ENCODE measurements around the gene CECR2.

Gene CECR2

DNA sequence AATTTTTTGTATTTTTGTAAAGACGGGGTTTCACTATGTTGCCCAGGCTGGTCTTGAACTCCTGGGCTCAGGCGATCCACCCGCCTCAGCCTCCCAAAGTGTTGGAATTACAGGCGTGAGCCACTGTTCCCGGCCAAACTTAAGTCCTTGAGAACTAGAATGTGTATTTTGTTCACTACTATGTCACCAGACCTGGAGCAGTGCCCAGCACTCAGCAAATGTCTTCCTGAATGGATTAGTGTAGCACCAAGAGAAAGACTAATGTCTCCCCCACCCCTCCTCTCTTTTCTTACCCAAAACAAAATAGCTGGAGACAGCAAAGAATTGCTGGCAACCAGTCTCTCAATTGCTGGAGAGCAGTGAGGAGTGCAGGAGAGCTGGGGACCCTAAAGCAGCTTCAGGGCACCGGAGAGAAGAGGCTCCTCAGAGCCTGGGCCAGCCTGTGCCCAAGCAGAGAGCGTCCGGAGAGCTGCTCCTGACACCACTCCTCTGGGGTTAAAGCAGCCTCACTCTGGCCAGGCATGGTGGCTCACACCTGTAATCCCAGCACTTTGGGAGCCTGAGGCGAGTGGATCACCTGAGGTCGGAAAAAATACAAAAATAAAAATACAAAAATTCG is 209.0 kb downstream of the CECR2 start:
- DNase-seq, result no peak

DNA sequence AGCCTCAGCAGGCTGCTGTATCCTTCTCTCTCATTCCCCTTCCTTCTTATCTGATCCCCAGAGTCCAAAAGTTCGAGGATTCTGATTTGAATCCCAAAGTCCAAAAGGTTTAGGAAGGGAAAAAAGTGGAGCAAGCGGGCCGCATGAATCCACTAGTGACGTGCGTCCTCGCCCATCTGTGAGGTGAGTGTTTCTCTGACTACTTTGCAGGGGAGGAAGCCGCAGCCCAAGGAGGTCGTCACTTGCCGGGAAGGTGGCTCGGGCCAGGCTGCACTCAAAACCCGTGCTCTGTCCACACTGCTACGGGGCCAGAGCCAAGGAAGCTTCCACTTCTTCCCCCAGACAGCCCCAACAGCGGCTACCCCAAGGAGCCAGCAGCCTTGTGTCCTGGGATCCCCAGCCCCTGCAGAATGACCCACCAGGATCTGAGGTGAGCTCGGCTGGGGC is 210.3 kb downstream of the CECR2 start:
- no peak for DNase-seq

DNA sequence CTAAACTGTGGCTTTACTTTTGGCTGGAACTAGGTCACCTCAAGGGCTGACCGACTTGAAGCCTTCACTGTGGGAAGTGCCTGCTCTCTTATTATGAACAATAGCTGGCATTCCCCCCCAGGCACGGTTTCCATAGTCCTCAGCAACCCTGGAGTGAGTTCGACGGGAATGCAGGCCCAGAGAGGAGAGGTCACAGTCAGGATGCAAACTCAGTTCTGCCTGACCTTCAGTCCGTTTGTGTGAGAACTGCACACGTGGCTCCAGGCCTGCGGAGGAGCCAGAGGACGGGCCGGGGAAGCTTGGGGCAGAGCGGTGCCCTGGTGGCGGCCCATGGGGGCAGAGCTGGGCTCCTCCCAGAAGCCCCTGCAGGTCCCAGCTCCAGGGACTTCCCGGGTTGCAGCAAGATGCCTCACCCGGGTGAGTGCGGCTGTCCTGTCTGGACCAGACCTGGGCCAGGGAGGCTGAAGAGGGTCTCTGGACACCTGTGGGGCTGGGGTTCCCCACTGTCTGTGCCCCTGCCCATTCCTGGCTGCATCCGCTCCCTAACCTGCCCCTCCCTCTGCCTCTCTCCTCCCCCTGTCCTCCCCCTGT is 211.3 kb downstream of the CECR2 start:
- no peak for DNase-seq

DNA sequence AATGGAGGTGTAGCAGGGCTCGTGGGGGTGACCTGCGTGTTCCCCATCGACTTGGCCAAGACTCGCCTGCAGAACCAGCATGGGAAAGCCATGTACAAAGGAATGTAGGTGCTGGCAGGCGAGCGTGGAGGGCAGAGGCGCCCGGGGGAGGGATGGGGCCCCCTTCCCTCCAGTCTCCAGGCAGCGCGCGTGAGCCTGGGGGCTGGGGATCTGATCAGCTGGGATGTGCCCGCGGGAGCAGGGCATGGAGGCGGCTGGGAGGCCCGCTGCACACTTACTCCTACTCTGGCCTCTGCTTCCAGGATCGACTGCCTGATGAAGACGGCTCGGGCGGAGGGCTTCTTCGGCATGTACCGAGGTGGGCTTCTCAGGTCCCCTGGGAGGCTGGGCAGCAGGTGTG is 211.8 kb downstream of the CECR2 start:
- DNase-seq, result no peak

DNA sequence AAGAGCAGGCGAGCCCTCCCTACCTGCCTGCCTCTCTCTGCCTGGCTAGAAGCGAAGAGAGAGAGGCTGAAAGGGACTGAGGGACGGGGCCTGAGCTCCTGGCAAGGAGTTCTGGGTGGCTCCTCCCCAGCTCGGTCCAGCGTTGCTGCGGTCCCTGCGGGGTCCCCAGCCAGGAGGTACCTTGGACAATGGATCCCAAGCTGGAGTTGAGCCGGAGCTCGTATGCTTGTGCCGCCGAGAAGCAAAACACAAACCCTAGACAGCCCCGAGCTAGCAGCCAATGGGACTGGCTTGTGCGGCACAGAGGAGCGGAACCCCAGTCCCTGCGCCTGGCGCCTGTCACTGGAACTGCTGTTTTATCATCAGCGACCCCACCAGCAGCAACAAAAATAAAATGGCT is 212.4 kb downstream of the CECR2 start:
- no peak for DNase-seq

DNA sequence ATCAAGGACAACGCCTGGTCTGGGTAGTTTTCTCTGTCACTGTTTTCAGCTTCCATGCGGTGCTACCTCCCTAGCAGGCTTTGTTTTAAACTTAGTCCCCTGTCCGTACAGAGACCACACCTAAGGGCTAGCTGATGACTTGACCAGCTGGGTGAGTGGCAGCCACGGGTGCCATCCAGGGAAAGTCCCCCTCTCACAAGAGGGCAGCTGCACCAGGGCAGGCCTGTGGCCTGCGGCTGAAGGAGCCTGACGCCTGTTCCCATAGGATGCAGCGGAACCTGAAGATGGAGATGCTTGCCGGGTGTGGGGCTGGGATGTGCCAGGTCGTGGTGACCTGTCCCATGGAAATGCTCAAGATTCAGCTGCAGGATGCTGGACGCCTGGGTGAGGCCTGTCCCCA is 213.9 kb downstream of the CECR2 start:
- no peak for DNase-seq

DNA sequence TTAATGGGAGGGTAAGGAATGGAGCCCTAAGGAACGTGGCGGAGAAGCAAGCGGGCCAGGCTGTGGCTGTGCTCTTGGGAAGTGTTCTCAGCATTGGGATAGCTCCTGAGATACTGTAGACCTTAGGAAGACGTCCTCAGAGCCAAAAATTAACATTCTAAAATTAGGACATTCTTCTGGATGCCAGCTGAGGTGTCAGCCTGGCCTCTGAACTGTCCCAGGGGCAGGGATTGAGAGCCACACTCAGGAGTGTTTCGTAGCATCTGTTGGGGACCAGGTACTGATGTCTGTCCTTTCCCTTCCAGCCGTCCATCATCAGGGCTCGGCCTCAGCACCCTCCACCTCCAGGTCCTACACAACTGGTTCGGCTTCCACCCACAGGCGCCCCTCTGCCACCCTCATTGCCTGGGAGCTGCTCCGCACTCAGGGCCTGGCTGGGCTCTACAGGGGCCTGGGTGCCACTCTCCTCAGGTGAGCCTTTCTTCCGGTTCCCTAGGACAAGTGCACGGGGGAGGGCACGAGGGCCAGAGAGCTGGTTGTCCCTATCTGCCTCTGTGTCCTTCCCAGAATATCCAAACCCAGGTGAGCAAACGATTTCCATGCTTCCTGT is 217.7 kb downstream of the CECR2 start:
- no peak for DNase-seq

DNA sequence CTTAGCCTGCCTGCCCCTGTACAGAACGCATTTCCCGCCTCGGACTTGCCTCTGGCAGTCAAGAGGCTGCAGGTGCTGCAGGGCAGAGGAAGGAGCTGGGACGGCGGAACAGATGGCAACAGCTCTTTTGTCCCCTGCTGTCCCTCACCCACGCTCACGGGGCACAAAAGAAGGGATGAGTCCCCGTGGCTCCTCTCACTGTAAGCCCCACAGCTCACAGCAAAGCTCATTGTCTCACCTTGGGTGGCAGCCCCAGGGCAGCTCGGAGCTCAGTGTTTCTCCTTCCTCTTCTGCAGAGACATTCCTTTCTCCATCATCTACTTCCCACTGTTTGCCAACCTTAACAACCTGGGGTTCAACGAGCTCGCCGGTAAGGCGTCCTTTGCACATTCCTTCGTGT is 218.4 kb downstream of the CECR2 start:
- DNase-seq, result no peak

DNA sequence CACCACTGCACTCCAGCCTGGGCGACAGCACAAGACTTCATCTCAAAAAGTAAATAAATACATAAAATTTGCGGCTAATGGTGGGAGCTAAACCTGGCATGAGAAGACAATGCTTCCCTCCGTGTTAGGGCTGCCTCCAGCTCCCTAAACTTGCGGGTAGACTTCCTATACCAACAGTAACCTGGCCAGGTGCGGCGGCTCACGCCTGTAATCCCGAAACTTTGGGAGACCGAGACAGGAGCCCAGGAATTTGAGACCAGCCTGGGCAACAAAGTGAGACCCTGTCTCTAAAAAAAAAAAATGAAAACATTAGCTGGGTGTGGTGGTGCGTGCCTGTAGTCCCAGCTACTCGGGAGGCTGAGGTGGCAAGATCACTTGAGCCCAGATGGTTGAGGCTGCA is 219.3 kb downstream of the CECR2 start:
- DNase-seq, result no peak

DNA sequence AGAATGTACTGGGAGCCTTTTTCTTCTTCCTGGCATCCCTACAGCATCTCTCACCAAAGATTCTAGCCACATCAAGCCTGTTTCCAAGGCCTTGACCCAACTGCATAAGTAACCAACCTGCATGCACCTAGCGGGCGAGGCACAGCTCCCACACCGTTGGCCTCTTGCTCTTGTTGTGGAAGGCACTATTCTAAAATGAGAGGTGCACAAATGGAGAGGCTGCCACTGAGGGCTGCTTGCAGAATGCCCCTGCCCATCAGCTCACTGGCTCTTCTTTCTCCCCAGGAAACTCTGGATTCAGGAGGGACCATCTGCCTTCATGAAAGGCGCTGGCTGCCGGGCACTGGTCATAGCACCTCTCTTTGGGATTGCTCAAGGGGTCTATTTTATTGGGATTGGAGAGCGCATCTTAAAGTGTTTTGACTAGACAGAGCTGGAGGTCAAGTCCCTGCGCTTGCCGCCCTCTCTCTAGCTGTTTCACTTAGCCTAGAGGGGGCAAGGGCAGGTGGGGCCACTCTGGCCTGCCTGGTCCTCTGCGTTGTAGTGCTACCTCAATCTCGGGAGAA is 220.6 kb downstream of the CECR2 start:
- no peak for DNase-seq

DNA sequence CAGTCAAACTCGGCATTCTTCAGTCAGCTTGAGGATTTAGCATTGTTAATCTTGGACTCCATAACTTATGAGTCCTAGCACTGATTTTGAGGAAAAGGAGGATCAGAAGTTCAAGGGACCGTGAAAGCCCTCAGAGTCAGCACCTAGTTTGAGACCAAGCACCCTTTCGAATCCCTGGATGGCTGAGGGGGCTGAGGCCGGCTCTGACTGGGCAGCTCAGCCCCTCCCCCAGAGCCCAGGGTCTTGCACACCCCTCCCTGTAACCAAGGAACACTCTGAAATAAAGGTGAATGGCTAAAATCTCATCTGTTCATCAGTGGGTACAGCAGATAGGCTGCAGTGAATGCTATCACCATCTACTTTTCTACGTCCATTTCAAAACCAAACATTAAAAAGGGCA is 221.3 kb downstream of the CECR2 start:
- DNase-seq, result no peak

DNA sequence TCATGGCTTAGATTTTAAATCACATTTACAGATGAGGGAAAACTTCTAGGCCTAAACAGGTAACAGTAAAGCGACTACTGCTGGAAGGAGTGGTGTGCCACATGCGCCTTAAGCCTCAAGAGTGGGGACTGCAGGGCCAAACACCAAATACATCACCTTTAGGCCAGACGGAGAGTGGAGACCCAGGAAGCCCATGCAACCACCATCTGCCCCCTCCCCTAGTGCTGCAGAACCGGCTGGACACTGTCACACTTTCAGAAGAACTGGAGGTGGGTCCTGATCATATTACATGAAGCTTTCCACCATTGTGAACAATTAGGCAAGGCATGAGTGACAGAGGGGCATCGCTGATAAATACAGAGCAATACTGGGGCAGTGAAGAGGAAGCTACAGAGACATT is 222.9 kb downstream of the CECR2 start:
- DNase-seq, result no peak

DNA sequence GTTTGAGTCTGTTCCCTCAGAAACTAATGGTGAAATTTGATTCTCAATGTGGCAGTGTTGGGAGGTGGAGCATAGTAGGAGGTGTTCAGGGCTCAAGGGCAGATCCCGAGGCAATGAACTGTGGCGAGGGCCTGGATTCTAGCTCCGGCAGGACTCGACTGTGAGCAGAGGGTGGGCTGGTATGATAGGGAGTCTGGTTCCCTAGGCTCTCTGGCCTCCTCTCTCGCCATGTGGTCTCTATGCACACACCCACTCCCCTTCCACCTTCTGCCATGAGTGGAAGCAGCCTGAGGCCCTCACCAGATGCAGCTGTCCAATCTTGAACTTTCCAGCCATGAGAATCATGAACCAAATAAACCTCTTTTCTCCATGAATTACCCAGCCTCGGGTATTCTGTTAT is 227.0 kb downstream of the CECR2 start:
- no peak for DNase-seq

DNA sequence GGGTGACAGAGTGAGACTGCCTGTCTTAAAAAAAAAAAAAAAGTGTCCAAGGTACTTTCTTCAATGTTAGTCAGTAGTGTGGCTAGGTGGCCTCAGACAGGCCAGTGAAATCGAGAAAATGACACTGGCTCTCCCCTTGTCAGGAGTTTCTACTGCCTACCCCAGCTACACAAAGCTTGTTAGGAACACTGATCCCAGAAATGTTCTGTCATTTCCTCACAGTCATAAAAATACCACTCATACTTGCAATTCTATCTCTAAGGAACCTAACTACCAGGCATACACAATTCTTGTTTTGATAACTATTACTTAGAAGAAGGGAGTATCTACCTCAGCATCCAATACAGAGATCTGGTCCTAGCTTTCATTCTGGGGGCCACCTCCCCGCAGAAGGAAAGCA is 228.0 kb downstream of the CECR2 start:
- no peak for DNase-seq

DNA sequence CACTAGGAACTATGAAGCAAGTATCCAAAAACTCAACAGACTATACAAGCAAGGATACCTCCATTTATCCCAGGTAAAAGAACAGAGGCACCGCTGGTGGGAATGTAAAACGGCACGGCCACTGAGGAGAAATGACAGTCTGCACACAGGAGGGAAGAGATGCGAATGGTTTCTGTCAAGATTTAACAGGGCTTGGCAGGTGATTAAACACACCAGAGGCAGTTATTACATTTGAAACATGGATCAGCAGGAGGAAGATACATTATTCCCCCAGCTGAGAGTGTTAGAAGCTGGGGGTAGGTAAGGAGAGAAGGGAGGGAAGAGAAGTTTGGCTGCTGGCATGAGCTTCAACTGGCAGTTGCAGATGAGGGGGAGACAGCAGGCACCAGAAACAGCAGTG is 229.1 kb downstream of the CECR2 start:
- no peak for DNase-seq

DNA sequence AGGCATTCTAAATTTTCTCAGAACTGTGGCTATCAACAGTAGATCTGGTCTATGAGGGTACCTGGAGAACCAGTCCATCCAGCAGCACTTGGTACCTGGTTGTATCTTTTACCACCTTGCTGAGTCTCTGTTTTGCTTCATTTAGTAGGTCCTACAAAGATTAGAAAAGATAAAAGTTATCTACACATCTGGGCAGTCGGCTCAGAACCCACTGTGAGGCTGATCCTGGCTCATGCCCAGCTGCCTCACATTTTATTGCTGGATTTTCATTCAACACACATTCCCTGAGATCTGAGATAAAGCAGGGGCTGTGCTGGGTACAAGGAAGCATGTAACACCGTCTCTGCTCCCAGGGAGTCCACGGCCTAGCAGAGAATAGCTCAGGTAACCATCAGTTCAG is 231.8 kb downstream of the CECR2 start:
- no peak for DNase-seq

DNA sequence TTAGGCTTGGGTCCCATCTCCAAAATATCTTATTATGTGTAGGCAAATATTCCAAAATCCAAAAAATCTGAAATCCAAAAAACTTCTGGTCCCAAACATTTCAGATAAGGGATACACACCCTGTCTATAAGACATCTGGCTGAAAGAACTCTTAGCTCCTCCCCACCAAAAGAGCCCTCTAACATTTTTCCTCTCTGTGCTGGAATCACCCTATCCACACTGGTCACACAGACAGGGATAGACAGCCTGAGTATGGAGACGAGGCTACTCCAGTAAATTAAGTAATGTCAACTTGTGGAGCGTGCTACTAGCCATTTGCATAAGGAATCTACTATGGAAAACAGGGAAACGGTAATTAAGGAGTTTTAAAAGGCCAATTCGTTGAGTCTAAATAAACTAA is 234.4 kb downstream of the CECR2 start:
- no peak for DNase-seq

DNA sequence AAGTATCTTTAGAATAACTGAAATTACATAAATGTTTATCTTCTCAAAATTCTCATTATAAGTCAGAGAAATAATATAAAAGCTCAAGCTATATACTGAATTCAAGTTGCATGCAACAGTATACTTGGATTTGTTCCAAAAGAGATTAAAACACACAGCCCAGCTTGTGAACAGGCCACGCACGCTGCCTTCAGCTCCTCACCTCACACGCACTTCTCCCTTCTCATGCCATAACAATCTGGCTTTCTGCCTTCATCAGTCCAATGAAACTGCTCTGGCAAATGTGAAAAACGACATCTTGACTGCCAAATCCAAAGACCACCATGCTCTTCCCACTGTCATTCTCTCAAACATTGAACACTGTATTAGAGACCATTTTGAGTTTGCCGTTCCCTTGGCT is 237.2 kb downstream of the CECR2 start:
- no peak for DNase-seq

Data from NCI-H187 (cell line).